ENCODE data around the gene PLK1. TPM values are rescaled to one million over a fixed set of nuclear protein-coding genes. Genes with fewer than 3 reads are reported as not detected.

The PLK1 gene
- total RNA-seq, 3 donors from 2014 or later, result 0.66 to 4.3 (median 1.3) TPM

- DNase-seq (ENCODE audit: low spot score in 2 of 2), result no peak
- TF ChIP-seq CTCF (IDR thresholded peaks at IDR 0.05) (no peak), POLR2AphosphoS5 (IDR thresholded peaks at IDR 0.05) (no peak), POLR2A (IDR thresholded peaks at IDR 0.05) (no peak)
- intact Hi-C loops (cut with DNase I; ENCODE audit: low total_unique reads), result no loop called here
- no peaks in the 10 kb centered on the region for H3K4me1 ChIP-seq
- H3K9me3 ChIP-seq, result no peaks in the 10 kb centered on the region
- peaks cover 13% of the 10 kb centered on the region for H3K36me3 ChIP-seq
- no peaks in the 10 kb centered on the region for H3K27me3 ChIP-seq
- H3K27ac ChIP-seq, result no peak overlapping the region
- H3K4me3 ChIP-seq, result no peak overlapping the region
These were observed 9.8 kb upstream of the PLK1 start for GRCh38 chr16:23668873-23669272.

DNA sequence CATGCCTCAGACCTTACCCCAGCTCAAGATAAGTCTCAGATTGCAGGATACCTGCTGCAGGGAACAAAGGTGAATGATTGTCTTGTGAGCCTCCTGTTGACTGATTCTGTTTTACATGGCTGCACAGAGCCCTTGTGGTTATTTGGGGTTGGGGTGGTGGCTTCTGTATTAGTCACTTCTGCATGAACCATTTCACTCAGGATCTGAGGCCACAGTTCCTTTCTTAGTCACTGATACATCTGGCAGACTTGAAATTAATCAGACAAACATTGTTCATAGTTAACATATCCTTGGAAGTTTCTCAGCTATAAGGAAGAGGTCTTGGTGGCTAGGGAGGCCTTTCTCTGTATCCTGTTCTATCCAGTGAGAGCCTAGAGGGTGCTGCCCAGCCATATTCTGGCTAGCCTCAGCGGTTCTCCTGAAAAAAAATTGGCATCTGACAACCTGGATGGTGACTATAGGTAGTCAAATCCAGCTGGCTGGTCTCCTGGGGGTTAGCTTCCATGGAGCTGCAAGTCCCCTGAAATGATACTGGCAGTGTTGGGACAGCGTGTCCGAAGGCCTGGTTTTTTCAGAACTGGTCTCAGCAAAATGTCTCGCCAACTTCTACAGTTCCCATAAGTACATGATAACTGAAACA lies 8.4 kb upstream of the PLK1 start:
- TF ChIP-seq POLR2AphosphoS5 (IDR thresholded peaks at IDR 0.05), result no peak
- TF ChIP-seq CTCF (IDR thresholded peaks at IDR 0.05), result no peak
- TF ChIP-seq POLR2A (IDR thresholded peaks at IDR 0.05), result no peak
- H3K4me1 ChIP-seq, result no peaks in the 10 kb centered on the region
- no peaks in the 10 kb centered on the region for H3K27me3 ChIP-seq
- no peak overlapping the region for H3K27ac ChIP-seq
- H3K9me3 ChIP-seq, result no peaks in the 10 kb centered on the region
- DNase-seq (ENCODE audit: low spot score in 2 of 2), result no peak
- H3K4me3 ChIP-seq, result no peak overlapping the region
- intact Hi-C loops (cut with DNase I; ENCODE audit: low total_unique reads), result no loop called here
- peaks cover 13% of the 10 kb centered on the region for H3K36me3 ChIP-seq

GRCh38 chr16:23673971-23674614 lies 4.6 kb upstream of the PLK1 start:
- no peak overlapping the region for H3K27ac ChIP-seq
- intact Hi-C loops (cut with DNase I; ENCODE audit: low total_unique reads), result no loop called here
- no peak for TF ChIP-seq CTCF (IDR thresholded peaks at IDR 0.05)
- TF ChIP-seq POLR2A (IDR thresholded peaks at IDR 0.05), result no peak
- no peak for TF ChIP-seq POLR2AphosphoS5 (IDR thresholded peaks at IDR 0.05)
- H3K9me3 ChIP-seq, result no peaks in the 10 kb centered on the region
- no peak overlapping the region for H3K4me3 ChIP-seq
- H3K27me3 ChIP-seq, result no peaks in the 10 kb centered on the region
- H3K36me3 ChIP-seq, result no peaks in the 10 kb centered on the region
- no peaks in the 10 kb centered on the region for H3K4me1 ChIP-seq
- no peak for DNase-seq (ENCODE audit: low spot score in 2 of 2)

GRCh38 chr16:23676924-23677480 lies 1.7 kb upstream of the PLK1 start:
- H3K36me3 ChIP-seq, result no peaks in the 10 kb centered on the region
- H3K27me3 ChIP-seq, result no peaks in the 10 kb centered on the region
- no peak overlapping the region for H3K4me3 ChIP-seq
- no peaks in the 10 kb centered on the region for H3K9me3 ChIP-seq
- TF ChIP-seq POLR2AphosphoS5 (IDR thresholded peaks at IDR 0.05), result no peak
- no peak for TF ChIP-seq CTCF (IDR thresholded peaks at IDR 0.05)
- no peak for TF ChIP-seq POLR2A (IDR thresholded peaks at IDR 0.05)
- H3K4me1 ChIP-seq, result no peaks in the 10 kb centered on the region
- intact Hi-C loops (cut with DNase I; ENCODE audit: low total_unique reads), result loop anchor here (1.0 kb wide), 1 partner anchor 27 kb away; no protein-coding TSS in a partner anchor
- H3K27ac ChIP-seq, result no peak overlapping the region
- DNase-seq (ENCODE audit: low spot score in 2 of 2), result no peak
